HepG2 (cell line): ENCODE results near the gene SMAD3. TPM values are rescaled to one million over a fixed set of nuclear protein-coding genes. Genes with fewer than 3 reads are reported as not detected.

ENCODE experiments used
- ASH2L ChIP-seq: fragments of 300-600, 200-600 bp; sonication (generic); IDR thresholded peaks from 2 replicates; pipeline ENCODE4 v1.7.0; 2017; ENCODE audit warnings: low read depth, mild to moderate bottlenecking, moderate library complexity, mixed read lengths, low read length; ENCODE audit not compliant: insufficient read length
- FOXJ3 ChIP-seq: sonication (generic); formaldehyde crosslinking; IDR thresholded peaks from 2 replicates; pipeline ENCODE4 v1.4.0; 2020; ENCODE audit warnings: missing genetic modification reagents, mild to moderate bottlenecking, borderline replicate concordance
- FOXO1 ChIP-seq: sonication (generic); formaldehyde crosslinking; IDR thresholded peaks from 2 replicates; pipeline ENCODE4 v1.4.0; 2020; ENCODE audit warnings: missing genetic modification reagents
- FOXP1 ChIP-seq, 2 experiments: fragments of 450-650 bp in 1 of 2; IDR thresholded peaks; 2 replicates each; pipeline ENCODE4 v1.6.1; 2017 to 2018; ENCODE audit warnings: antibody characterized with exemption in 1 of 2
- HNF1B ChIP-seq: sonication (generic); formaldehyde crosslinking; IDR thresholded peaks from 2 replicates; pipeline ENCODE4 v1.5.1; 2020; ENCODE audit warnings: mild to moderate bottlenecking, moderate library complexity, missing genetic modification reagents
- LCORL ChIP-seq, 2 experiments: fragments of 450-650 bp in 1 of 2; sonication (generic) in 1 of 2; formaldehyde crosslinking in 1 of 2; IDR thresholded peaks; 2 replicates each; pipeline versions ENCODE4 v1.5.0 to v1.6.1; 2017 to 2020; ENCODE audit warnings: antibody characterized with exemption in 1 of 2, missing genetic modification reagents in 1 of 2
- MNT ChIP-seq: fragments of 450-650 bp; IDR thresholded peaks from 2 replicates; pipeline ENCODE4 v1.6.1; 2016
- NCOA2 ChIP-seq: sonication (generic); formaldehyde crosslinking; IDR thresholded peaks from 2 replicates; pipeline ENCODE4 v1.8.0; 2022; ENCODE audit warnings: inconsistent platforms
- NR2C2 ChIP-seq: sonication (generic); formaldehyde crosslinking; IDR thresholded peaks from 2 replicates; pipeline ENCODE4 v1.4.0; 2020; ENCODE audit warnings: missing genetic modification reagents, mild to moderate bottlenecking, moderate library complexity, borderline replicate concordance
- PHF5A ChIP-seq: IDR thresholded peaks from one replicate; pipeline ENCODE4 v1.6.1; 2018; ENCODE audit warnings: low read depth, missing genetic modification reagents; ENCODE audit not compliant: unreplicated experiment
- POLR2G ChIP-seq: fragments of 200-400 bp; formaldehyde crosslinking; IDR thresholded peaks from 2 replicates; pipeline ENCODE4 v1.6.1; 2018; ENCODE audit warnings: mild to moderate bottlenecking, low read depth, low read length, moderate library complexity
- RBAK ChIP-seq: sonication (generic); formaldehyde crosslinking; IDR thresholded peaks from 2 replicates; pipeline ENCODE4 v1.5.1; 2020; ENCODE audit warnings: mild to moderate bottlenecking, missing genetic modification reagents
- SP5 ChIP-seq: IDR thresholded peaks from 2 replicates; pipeline ENCODE4 v1.6.1; 2016; ENCODE audit warnings: low read depth, borderline replicate concordance
- ZBED4 ChIP-seq: sonication (generic); formaldehyde crosslinking; IDR thresholded peaks from 2 replicates; pipeline ENCODE4 v1.4.0; 2020; ENCODE audit warnings: missing genetic modification reagents, borderline replicate concordance
- ZNF607 ChIP-seq: sonication (generic); formaldehyde crosslinking; IDR thresholded peaks from 2 replicates; pipeline ENCODE4 v1.5.1; 2020; ENCODE audit warnings: missing genetic modification reagents, mild to moderate bottlenecking, borderline replicate concordance
- ZNF781 ChIP-seq: sonication (generic); formaldehyde crosslinking; IDR thresholded peaks from 2 replicates; pipeline ENCODE4 v1.5.1; 2020; ENCODE audit warnings: borderline replicate concordance, mild to moderate bottlenecking, missing genetic modification reagents; ENCODE audit errors: not compliant biosample characterization
- ZZZ3 ChIP-seq: sonication (generic); formaldehyde crosslinking; IDR thresholded peaks from 2 replicates; pipeline ENCODE4 v1.4.0; 2020; ENCODE audit warnings: missing genetic modification reagents, mild to moderate bottlenecking, borderline replicate concordance
- polyA plus RNA-seq, 8 experiments: library from polyadenylated mRNA; depleted of rRNA in 3 of 8; stranded (reverse) in 7 of 8; unstranded in 1 of 8; fragments of >200 nt; fragmentation: Illumina TruSeq in 4 of 8; extraction: Trizol in 4 of 8; gene quantifications; 2 replicates each; pipeline versions ENCODE4 v1.2.1 to v1.2.3, GENCODE V29; 2011 to 2016; ENCODE audit warnings: low read depth in 4 of 8, missing spikeins in 1 of 8, mixed read lengths in 1 of 8; ENCODE audit not compliant: insufficient read depth in 1 of 8
- total RNA-seq, 5 experiments: library from RNA; depleted of rRNA; stranded (reverse); fragments of >200 nt; fragmentation: Illumina TruSeq; extraction: Trizol; gene quantifications; 2 replicates each; pipeline ENCODE4 v1.2.3, GENCODE V29; 2016; ENCODE audit warnings: low read depth in 1 of 5
- TF ChIP-seq, protein P1 (sequence below): sonication (generic); formaldehyde crosslinking; IDR thresholded peaks from 2 replicates; pipeline ENCODE4 v1.9.0; 2021; ENCODE audit warnings: missing genetic modification reagents, borderline replicate concordance

SMAD3 gene
- total and polyA plus RNA-seq, 2 of the 13 experiments (the other 11 are each of a cell fraction or from before 2014, with no cell fraction given): 8.6 to 56.3 TPM

DNA sequence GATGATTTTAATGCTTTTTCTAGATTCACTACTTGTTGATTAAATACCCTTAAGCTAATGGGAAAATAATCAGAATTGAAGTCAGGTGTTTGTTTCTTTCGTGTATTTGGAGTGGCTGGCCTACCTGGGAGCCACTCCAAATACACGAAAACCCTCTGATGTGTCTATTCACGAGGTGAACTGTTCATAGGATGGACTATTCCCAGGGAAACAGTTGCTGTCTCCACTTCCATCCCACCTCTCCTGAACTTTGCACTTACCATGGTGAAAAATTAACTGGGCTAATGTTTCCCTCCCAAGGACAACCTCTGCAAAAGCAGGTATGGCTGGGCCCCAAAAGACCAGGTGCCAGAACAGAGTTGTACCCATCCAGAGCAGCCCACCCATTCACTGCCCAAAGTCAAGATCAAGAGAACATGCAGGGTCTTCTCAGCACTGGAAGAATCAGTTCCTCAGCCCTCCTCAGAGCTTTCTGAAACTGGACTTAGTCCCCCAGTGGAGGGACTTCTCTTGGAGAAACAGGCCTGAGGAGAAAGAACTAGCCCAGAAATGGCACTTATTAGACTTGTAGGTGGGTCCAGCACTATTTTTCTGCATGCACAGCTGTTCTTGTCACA is 2.9 kb upstream of the SMAD3 start (continued):
- TF ChIP-seq, protein P1, sequence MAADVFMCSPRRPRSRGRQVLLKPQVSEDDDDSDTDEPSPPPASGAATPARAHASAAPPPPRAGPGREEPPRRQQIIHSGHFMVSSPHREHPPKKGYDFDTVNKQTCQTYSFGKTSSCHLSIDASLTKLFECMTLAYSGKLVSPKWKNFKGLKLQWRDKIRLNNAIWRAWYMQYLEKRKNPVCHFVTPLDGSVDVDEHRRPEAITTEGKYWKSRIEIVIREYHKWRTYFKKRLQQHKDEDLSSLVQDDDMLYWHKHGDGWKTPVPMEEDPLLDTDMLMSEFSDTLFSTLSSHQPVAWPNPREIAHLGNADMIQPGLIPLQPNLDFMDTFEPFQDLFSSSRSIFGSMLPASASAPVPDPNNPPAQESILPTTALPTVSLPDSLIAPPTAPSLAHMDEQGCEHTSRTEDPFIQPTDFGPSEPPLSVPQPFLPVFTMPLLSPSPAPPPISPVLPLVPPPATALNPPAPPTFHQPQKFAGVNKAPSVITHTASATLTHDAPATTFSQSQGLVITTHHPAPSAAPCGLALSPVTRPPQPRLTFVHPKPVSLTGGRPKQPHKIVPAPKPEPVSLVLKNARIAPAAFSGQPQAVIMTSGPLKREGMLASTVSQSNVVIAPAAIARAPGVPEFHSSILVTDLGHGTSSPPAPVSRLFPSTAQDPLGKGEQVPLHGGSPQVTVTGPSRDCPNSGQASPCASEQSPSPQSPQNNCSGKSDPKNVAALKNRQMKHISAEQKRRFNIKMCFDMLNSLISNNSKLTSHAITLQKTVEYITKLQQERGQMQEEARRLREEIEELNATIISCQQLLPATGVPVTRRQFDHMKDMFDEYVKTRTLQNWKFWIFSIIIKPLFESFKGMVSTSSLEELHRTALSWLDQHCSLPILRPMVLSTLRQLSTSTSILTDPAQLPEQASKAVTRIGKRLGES (CRISPR knock-in tag): 0 out of 2 replicates have a peak, but pooled peaks have one; percentile 24
- TF ChIP-seq ZBED4 (CRISPR knock-in tag) (no peak), POLR2G (peak; percentile 85), ZNF607 (CRISPR knock-in tag) (0 out of 2 replicates have a peak, but pooled peaks have one; percentile 11), RBAK (CRISPR knock-in tag) (0 out of 2 replicates have a peak, but pooled peaks have one; percentile 29), ASH2L (peak; percentile 85), LCORL (IDR thresholded peaks at IDR 0.05) (no peak), LCORL (CRISPR knock-in tag; IDR thresholded peaks at IDR 0.05) (peak; percentile 76), ZZZ3 (CRISPR knock-in tag) (no peak), NCOA2 (CRISPR knock-in tag) (peak; percentile 75), NR2C2 (CRISPR knock-in tag) (0 out of 2 replicates have a peak, but pooled peaks have one; percentile 23), ZNF781 (CRISPR knock-in tag) (peak; percentile 74), HNF1B (CRISPR knock-in tag) (peak; percentile 95), PHF5A (CRISPR knock-in tag) (peak; percentile 55), FOXP1 (IDR thresholded peaks at IDR 0.05) (no peak), FOXP1 (CRISPR knock-in tag; IDR thresholded peaks at IDR 0.05) (peak; percentile 32; the same call in 1 of the 2 replicates), SP5 (peak; percentile 66; the same call in 1 of the 2 replicates), FOXO1 (CRISPR knock-in tag) (peak; percentile 26; the same call in 1 of the 2 replicates), FOXJ3 (CRISPR knock-in tag) (peak; percentile 58; the same call in 1 of the 2 replicates), MNT (no peak)
